Epithelial cell of esophagus (primary cell): ENCODE measurements around the gene PNLDC1.

Source experiments
- DNase-seq: peaks from one replicate; pipeline ENCODE4 v3.0.0; 2010; ENCODE audit warnings: low read depth
- H3K4me3 ChIP-seq: 2 replicates; pipeline ENCODE4 v1.5.1; 2011; ENCODE audit warnings: mild to moderate bottlenecking, low read length, control low read depth
- CTCF ChIP-seq: IDR thresholded peaks from 2 replicates; pipeline ENCODE4 v1.5.1; 2011; ENCODE audit warnings: low read depth, mild to moderate bottlenecking, low read length, control low read depth, inconsistent platforms; ENCODE audit not compliant: insufficient read depth; ENCODE audit errors: missing control alignments

The PNLDC1 gene

GRCh38 chr6:159830501-159831372 is 30.7 kb downstream of the PNLDC1 start:
- no peak for DNase-seq
- H3K4me3 ChIP-seq = no peak overlapping the region

DNA sequence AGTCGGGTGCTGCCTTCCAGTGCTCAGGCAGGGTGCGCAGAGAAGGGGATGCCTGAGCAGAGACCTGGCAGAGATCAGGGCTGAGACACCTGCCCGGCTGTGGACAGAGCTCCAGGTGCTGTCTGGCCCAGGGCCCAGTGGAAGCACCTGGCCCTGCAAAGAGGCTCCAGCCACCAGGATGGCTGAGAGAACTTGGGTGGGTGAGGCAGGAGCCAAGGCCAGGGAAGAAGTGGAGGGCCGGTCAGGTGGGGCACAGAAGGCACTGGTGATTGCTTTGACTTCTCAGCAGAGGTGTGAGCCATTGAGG is 31.2 kb downstream of the PNLDC1 start:
- no peak for TF ChIP-seq CTCF
- H3K4me3 ChIP-seq = no peak overlapping the region
- no peak for DNase-seq

More at GRCh38 chr6:159830501-159831372, 30.7 kb downstream of the PNLDC1 start:
- no peak for TF ChIP-seq CTCF

DNA sequence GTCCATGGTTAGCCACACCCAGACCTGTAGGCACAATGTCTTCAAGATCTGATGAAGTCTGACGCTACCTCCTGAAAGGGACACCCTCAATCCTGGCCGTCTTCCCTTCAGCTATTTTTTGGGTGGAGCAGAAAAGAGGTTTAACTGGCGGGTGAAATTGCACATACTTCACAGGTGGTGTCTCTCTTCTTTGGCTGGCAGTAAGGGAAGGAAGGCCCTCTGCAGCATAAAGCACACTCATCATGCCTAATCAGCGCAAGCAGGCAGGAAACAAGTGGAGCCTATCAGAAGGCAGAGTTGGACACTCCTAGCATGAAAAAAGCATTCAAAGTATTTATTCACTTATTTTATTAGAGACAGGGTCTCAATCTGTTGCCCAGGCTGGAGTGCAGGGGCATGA is 32.9 kb downstream of the PNLDC1 start:
- TF ChIP-seq CTCF = peak; percentile 17
- H3K4me3 ChIP-seq = no peak overlapping the region
- DNase-seq = peak; percentile 29

DNA sequence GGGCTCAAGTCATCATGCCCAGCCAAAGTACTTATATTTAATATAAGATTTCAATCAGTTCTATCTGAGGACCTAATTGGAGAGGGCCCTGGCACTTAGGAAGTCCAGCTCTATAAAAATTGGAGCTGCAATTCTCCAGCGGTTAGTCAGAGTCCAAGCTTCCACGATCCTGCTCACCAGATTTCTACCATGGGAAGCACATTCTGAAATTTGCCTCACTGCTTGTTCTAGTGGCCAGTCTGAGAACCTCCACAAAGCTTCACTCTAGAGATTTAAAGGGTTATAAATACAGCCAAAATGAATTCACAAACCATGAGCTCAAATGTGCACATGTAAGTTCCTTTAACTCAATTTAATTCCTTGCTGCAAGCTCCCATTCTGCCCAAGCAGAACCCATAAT is 33.5 kb downstream of the PNLDC1 start:
- TF ChIP-seq CTCF = no peak
- DNase-seq = no peak
- H3K4me3 ChIP-seq = no peak overlapping the region

DNA sequence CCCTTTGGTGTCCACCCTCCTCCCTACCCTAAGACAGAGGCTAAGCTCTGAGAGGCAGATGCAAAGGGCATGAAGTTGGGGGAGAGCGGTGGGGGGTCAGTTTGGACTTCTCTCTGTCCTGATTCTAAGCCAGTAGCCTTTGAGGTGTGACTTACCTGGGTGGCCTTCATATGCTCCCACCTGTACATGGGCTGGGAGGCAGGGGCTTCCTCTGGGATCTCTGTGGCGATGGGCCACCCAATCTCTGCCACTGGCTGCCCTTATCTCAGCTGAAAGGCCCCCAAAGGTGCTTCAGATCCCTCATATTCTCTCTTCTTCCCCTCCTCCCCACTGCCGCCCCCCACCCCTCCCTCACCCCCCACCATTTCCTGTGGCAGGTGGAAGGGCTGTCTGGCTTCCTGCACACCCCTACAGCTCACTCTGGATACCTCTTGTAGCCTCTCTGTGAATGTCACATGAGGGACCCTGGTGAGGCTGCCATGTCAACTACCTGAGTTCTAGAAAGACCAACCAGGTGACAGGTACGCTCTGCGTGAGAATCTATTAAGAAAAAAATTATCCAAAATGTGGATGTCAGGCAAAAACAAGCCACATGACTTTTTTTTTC is 34.0 kb downstream of the PNLDC1 start:
- no peak overlapping the region for H3K4me3 ChIP-seq
- no peak for TF ChIP-seq CTCF
- DNase-seq = no peak

GRCh38 chr6:159836718-159837490 is 36.8 kb downstream of the PNLDC1 start:
- no peak overlapping the region for H3K4me3 ChIP-seq
- TF ChIP-seq CTCF = no peak
- no peak for DNase-seq
